ENCODE data around the gene MDH2.

GRCh38 chr7:76008156-76008687 is 39.7 kb upstream of the MDH2 start:
- TF ChIP-seq CTCF (conservative IDR thresholded peaks at IDR 0.05; ENCODE audit: low read depth, low read length) (no peak), POLR2A (IDR thresholded peaks at IDR 0.05; ENCODE audit: low read depth, low read length) (no peak), BHLHE40 (IDR thresholded peaks at IDR 0.05; ENCODE audit: low read depth, low read length) (no peak), MAFK (IDR thresholded peaks at IDR 0.05; ENCODE audit: low read depth, low read length) (0 out of 2 replicates have a peak, but pooled peaks have one; percentile 12), MXI1 (IDR thresholded peaks at IDR 0.05; ENCODE audit: borderline replicate concordance, low read depth, low read length) (no peak), RCOR1 (IDR thresholded peaks at IDR 0.05; ENCODE audit: insufficient replicate concordance, low read length) (no peak), RAD21 (IDR thresholded peaks at IDR 0.05; ENCODE audit: low read length) (no peak), FOS (IDR thresholded peaks at IDR 0.05; ENCODE audit: low read depth, low read length) (no peak), CEBPB (IDR thresholded peaks at IDR 0.05; ENCODE audit: low read depth, low read length) (no peak), RFX5 (IDR thresholded peaks at IDR 0.05; ENCODE audit: low read depth, low read length) (no peak), CHD1 (IDR thresholded peaks at IDR 0.05; ENCODE audit: low read depth, low read length) (no peak), ELK1 (IDR thresholded peaks at IDR 0.05; ENCODE audit: borderline replicate concordance, low read depth, low read length) (no peak), USF2 (IDR thresholded peaks at IDR 0.05; ENCODE audit: low read depth, low read length) (no peak)
